ENCODE results near the gene LSP1.

Gene LSP1

GRCh38 chr11:1825039-1825740, 27.7 kb upstream of the LSP1 start:
- no peak for DNase-seq (ENCODE audit: low spot score)

GRCh38 chr11:1825785-1826451, 27.0 kb upstream of the LSP1 start:
- DNase-seq (ENCODE audit: low spot score): peak; percentile 62

GRCh38 chr11:1826552-1827094, 26.3 kb upstream of the LSP1 start:
- DNase-seq (ENCODE audit: low spot score): peak; percentile 64

- DNase-seq (ENCODE audit: low spot score): peak; percentile 87
These were observed 25.6 kb upstream of the LSP1 start for GRCh38 chr11:1827095-1827813.

GRCh38 chr11:1827931-1828330, 25.0 kb upstream of the LSP1 start:
- no peak for DNase-seq (ENCODE audit: low spot score)

- DNase-seq (ENCODE audit: low spot score): no peak
These were observed 24.3 kb upstream of the LSP1 start for GRCh38 chr11:1828542-1828941.

- no peak for DNase-seq (ENCODE audit: low spot score)
These were observed 23.7 kb upstream of the LSP1 start for GRCh38 chr11:1829039-1829820.

GRCh38 chr11:1830004-1830321, 22.9 kb upstream of the LSP1 start:
- DNase-seq (ENCODE audit: low spot score): no peak

GRCh38 chr11:1830322-1831223, 22.3 kb upstream of the LSP1 start:
- peak; percentile 64 for DNase-seq (ENCODE audit: low spot score)

GRCh38 chr11:1831338-1832210, 21.3 kb upstream of the LSP1 start:
- no peak for DNase-seq (ENCODE audit: low spot score)

- no peak for DNase-seq (ENCODE audit: low spot score)
These were observed 20.5 kb upstream of the LSP1 start for GRCh38 chr11:1832211-1832919.

- DNase-seq (ENCODE audit: low spot score): no peak
These were observed 20.0 kb upstream of the LSP1 start for GRCh38 chr11:1832920-1833295.

- DNase-seq (ENCODE audit: low spot score): no peak
These were observed 18.7 kb upstream of the LSP1 start for GRCh38 chr11:1834062-1834610.

GRCh38 chr11:1834779-1835670, 17.9 kb upstream of the LSP1 start, which contains the start of gene SYT8:
TSS of gene SYT8 (plus strand) at chr11:1834990. CDS start at chr11:1835106, 116 bp downstream.
- no peak for DNase-seq (ENCODE audit: low spot score)

- no peak for DNase-seq (ENCODE audit: low spot score)
These were observed 17.2 kb upstream of the LSP1 start for GRCh38 chr11:1835671-1836010.

- no peak for DNase-seq (ENCODE audit: low spot score)
These were observed 16.6 kb upstream of the LSP1 start for GRCh38 chr11:1836011-1836945.

All from left forelimb (tissue), 1 donor.